Heart left ventricle (tissue), 16 donors: ENCODE measurements around the gene MPRIP. TPM values are rescaled to one million over a fixed set of nuclear protein-coding genes. Genes with fewer than 3 reads are reported as not detected.

Source experiments
- ATAC-seq, 4 donors: fragments of 200-7000 bp; cut with Tn5 transposase; one replicate each; pipeline ENCODE4 v1.9.1; 2020 to 2022; ENCODE audit warnings: moderate library complexity in 4 of 4, mild to moderate bottlenecking in 3 of 4, moderate number of reproducible peaks in 1 of 4
- DNase-seq, 5 donors: peaks; one replicate each; pipeline ENCODE4 v3.0.0-alpha.2; 2020
- H3K27ac ChIP-seq, 12 donors: fragments of 200-600 bp; sonication (generic) in 4 of 12; one replicate each; pipeline versions ENCODE4 v1.5.0 to v1.8.0; 2016 to 2022; ENCODE audit warnings: mild to moderate bottlenecking in 2 of 12
- H3K27me3 ChIP-seq, 9 donors: fragments of 200-600 bp; sonication (generic) in 2 of 9; one replicate each; pipeline versions ENCODE4 v1.5.1 to v1.8.0; 2016 to 2022; ENCODE audit warnings: mild to moderate bottlenecking in 3 of 9
- H3K36me3 ChIP-seq, 9 donors: fragments of 200-600 bp; sonication (generic) in 2 of 9; one replicate each; pipeline versions ENCODE4 v1.5.0 to v1.8.0; 2018 to 2022; ENCODE audit warnings: mild to moderate bottlenecking in 2 of 9
- H3K4me1 ChIP-seq, 12 donors: fragments of 200-600 bp; sonication (generic) in 4 of 12; one replicate each; pipeline versions ENCODE4 v1.5.0 to v1.8.0; 2016 to 2022; ENCODE audit warnings: mild to moderate bottlenecking in 3 of 12
- H3K4me3 ChIP-seq, 12 donors: fragments of 200-600 bp; sonication (generic) in 4 of 12; one replicate each; pipeline versions ENCODE4 v1.5.0 to v1.8.0; 2017 to 2022; ENCODE audit warnings: mild to moderate bottlenecking in 9 of 12, moderate library complexity in 4 of 12
- H3K9me3 ChIP-seq, 12 donors: fragments of 200-600 bp; sonication (generic) in 4 of 12; one replicate each; pipeline versions ENCODE4 v1.5.0 to v1.8.0; 2016 to 2022; ENCODE audit warnings: mild to moderate bottlenecking in 1 of 12
- POLR2A ChIP-seq, 2 donors: fragments of 450-650 bp; IDR thresholded peaks; one replicate each; pipeline ENCODE4 v1.6.1; 2017; ENCODE audit warnings: antibody characterized with exemption in 2 of 2, mild to moderate bottlenecking in 2 of 2, moderate library complexity in 2 of 2
- whole genome bisulfite sequencing, 4 donors: extraction: QIAGEN DNeasy Blood & Tissue Kit in 2 of 4; methylation state at CpG; one replicate each; pipeline versions ENCODE4 v1.1.5 to v1.1.7; 2013 to 2018; 5-methylcytosine and 5-hydroxymethylcytosine counted together
- intact Hi-C, 10 donors: fragments of 100-400 bp; cut with DNase I; formaldehyde crosslinking; loops; one replicate each; pipeline versions ENCODE4 v1.11.1 to v1.14.2; 2022
- polyA plus RNA-seq, 2 donors: library from polyadenylated mRNA; stranded (reverse); fragments of 200-250 nt; gene quantifications; one replicate each; pipeline ENCODE4 v1.2.3, GENCODE V29; 2013
- total RNA-seq, 9 donors: library from RNA; depleted of rRNA in 2 of 9; stranded (reverse); fragments of >200 nt in 2 of 9; fragmentation: NEBNext Ultra II Directional in 3 of 9; extraction: Animal tissue kit (Norgen Biotek cat#: 25700) in 3 of 9; gene quantifications; one replicate each; pipeline versions ENCODE4 v1.1.0 to v1.2.4, GENCODE V29; 2016 to 2023
- TF ChIP-seq, protein P1 (sequence below), 12 donors: fragments of 200-600 bp; sonication (generic) in 4 of 12; IDR thresholded peaks; one replicate each; pipeline versions ENCODE4 v1.5.0 to v1.8.0; 2018 to 2022; ENCODE audit warnings: antibody characterized with exemption in 12 of 12, mild to moderate bottlenecking in 5 of 12
- donor health status: ischemic (EF 13 %, LVEDD 7.1; RV severe dilation, severe dysfunction).
- donor health status: healthy with polysubstance abuse.
- donor health status: DM: no; HTN: yes; CAD: no.
- donor health status: DM: no; HTN: no; CAD: no.
- donor health status: ischemic (EF 25% LVEDD 6.9; RV normal size, moderate dysfunction).
- donor health status: ischemic (EF 25% LVEDD 5.7; RV mildly dilated, moderate dysfunction).
- donor health status: healthy.
- donor health status: DM: yes; HTN: yes; CAD: no.
- donor health status: ischemic (EF 35%, LVEDD 5.7; RV mildly dilated, moderate dysfunction).
- donor health status: nonischemic (EF 11% LVEDD 7.7; RV severe dilation, severe dysfunction).
- donor health status: DM: yes; HTN: yes; CAD: no.
- donor health status: PGD.
- donor health status: ischemic (EF 29% LVEDD 5.4; RV normal size, mild dysfunction).
- donor health status: nonischemic (EF 23%, LVEDD 6.1; RV moderate dilation, normal function).

Gene MPRIP
- total and polyA plus RNA-seq, 11 donors, result 131 to 686 (median 343) TPM

GRCh38 chr17:17119106-17119505 is 76.8 kb downstream of the MPRIP start:
- peak; percentile 64 to 80 (median 70) for DNase-seq
- Histone ChIP-seq H3K9me3 (no peaks in the 10 kb centered on the region), H3K27me3 (no peaks in the 10 kb centered on the region), H3K36me3 (no peaks in the 10 kb centered on the region), H3K4me1 (peaks cover 12 to 92% (median 78%) of the 10 kb centered on the region in 12 donors), H3K4me3 (no peak overlapping the region), H3K27ac (peak overlapping the region; percentile 44 to 85 (median 70))
- TF ChIP-seq POLR2A (IDR thresholded peaks at IDR 0.05), result no peak
- TF ChIP-seq, protein P1, sequence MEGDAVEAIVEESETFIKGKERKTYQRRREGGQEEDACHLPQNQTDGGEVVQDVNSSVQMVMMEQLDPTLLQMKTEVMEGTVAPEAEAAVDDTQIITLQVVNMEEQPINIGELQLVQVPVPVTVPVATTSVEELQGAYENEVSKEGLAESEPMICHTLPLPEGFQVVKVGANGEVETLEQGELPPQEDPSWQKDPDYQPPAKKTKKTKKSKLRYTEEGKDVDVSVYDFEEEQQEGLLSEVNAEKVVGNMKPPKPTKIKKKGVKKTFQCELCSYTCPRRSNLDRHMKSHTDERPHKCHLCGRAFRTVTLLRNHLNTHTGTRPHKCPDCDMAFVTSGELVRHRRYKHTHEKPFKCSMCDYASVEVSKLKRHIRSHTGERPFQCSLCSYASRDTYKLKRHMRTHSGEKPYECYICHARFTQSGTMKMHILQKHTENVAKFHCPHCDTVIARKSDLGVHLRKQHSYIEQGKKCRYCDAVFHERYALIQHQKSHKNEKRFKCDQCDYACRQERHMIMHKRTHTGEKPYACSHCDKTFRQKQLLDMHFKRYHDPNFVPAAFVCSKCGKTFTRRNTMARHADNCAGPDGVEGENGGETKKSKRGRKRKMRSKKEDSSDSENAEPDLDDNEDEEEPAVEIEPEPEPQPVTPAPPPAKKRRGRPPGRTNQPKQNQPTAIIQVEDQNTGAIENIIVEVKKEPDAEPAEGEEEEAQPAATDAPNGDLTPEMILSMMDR (IDR thresholded peaks at IDR 0.05), result no peak
- WGBS, 4 donors, result 19 to 42% (median 29%) methylated on average over 4 of the region's 4 CpGs
- ATAC-seq, result peak; percentile 81 to 91 (median 86)
- intact Hi-C loops, result loop anchor here in 3 of 10 donors (5.0 to 10.0 kb wide), 3 partner anchors 64 to 92 kb away; no protein-coding TSS in a partner anchor

GRCh38 chr17:17119533-17119932 is 77.3 kb downstream of the MPRIP start:
- 27 to 42% (median 33%) methylated on average over 5 of the region's 5 CpGs for WGBS, 4 donors
- Histone ChIP-seq H3K4me3 (no peak overlapping the region), H3K27me3 (no peaks in the 10 kb centered on the region), H3K36me3 (no peaks in the 10 kb centered on the region), H3K4me1 (peaks cover 12 to 92% (median 75%) of the 10 kb centered on the region in 12 donors), H3K27ac (peak overlapping the region; percentile 44 to 85 (median 70)), H3K9me3 (no peaks in the 10 kb centered on the region)
- intact Hi-C loops, result loop anchor here in 3 of 10 donors (5.0 to 10.0 kb wide), 3 partner anchors 65 to 92 kb away; no protein-coding TSS in a partner anchor
- TF ChIP-seq POLR2A (IDR thresholded peaks at IDR 0.05), result no peak
- TF ChIP-seq, protein P1 (IDR thresholded peaks at IDR 0.05), result no peak
- DNase-seq (peak in 2 of 5 donors; percentile 35 to 69), ATAC-seq (peak; percentile 2 to 47 (median 28))

GRCh38 chr17:17120294-17120693 is 78.0 kb downstream of the MPRIP start:
- intact Hi-C loops, result no loop called here
- WGBS, 4 donors, result 27 to 46% (median 34%) methylated on average over 3 to 4 of the region's 4 CpGs
- Histone ChIP-seq H3K4me3 (no peak overlapping the region), H3K27me3 (no peaks in the 10 kb centered on the region), H3K9me3 (no peaks in the 10 kb centered on the region), H3K4me1 (peaks cover 12 to 91% (median 71%) of the 10 kb centered on the region in 12 donors), H3K36me3 (no peaks in the 10 kb centered on the region), H3K27ac (peak overlapping the region in 11 of 12 donors; percentile 40 to 85 (median 72))
- ATAC-seq, result peak in 3 of 4 donors; percentile 7 to 28 (median 16)
- no peak for TF ChIP-seq POLR2A (IDR thresholded peaks at IDR 0.05)
- TF ChIP-seq, protein P1 (IDR thresholded peaks at IDR 0.05), result no peak
- no peak for DNase-seq

DNA sequence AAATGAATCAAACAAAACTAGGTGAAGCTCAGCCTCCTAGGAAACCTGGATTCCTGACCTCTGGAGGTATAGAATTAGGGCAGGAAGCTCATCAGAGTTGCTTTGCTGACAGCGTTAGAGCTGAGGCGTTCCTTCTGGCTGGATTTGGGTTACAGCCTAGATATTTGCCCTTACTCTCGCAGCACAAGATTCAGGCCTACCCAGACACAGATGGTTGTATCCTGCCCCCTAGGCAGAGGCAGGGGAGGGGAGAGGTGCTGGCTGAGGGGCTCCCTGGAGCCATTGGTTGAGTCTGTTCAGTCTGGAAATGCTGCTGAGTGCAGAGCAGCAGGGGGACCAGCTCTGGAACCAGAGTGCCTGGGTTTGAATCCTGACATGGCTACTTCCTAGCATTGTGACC is 78.4 kb downstream of the MPRIP start:
- H3K9me3 ChIP-seq, result no peaks in the 10 kb centered on the region
- H3K27ac ChIP-seq, result peak overlapping the region in 11 of 12 donors; percentile 40 to 85 (median 72)
- ATAC-seq (peak in 2 of 4 donors; percentile 5 to 33), DNase-seq (no peak)
- H3K4me3 ChIP-seq, result no peak overlapping the region
- H3K4me1 ChIP-seq, result peaks cover 12 to 91% (median 71%) of the 10 kb centered on the region in 12 donors
- no peaks in the 10 kb centered on the region for H3K27me3 ChIP-seq
- TF ChIP-seq, protein P1 (IDR thresholded peaks at IDR 0.05), result peak in 2 of 12 donors; percentile 1 to 16
- no peak for TF ChIP-seq POLR2A (IDR thresholded peaks at IDR 0.05)
- 0 to 21% (median 10%) methylated on average over 3 of the region's 3 CpGs for whole genome bisulfite sequencing, 4 donors
- intact Hi-C loops, result no loop called here
- no peaks in the 10 kb centered on the region for H3K36me3 ChIP-seq
